Measurements from ENCODE around the gene KDM4C.

Gene KDM4C

GRCh38 chr9:6844267-6844666 lies 86.5 kb downstream of the KDM4C start:
- Histone ChIP-seq H3K9ac (no peak overlapping the region), H3K4me3 (ENCODE audit: low read depth, low read length) (no peak overlapping the region), H3K36me3 (ENCODE audit: control insufficient read depth, insufficient read depth, low read length) (no peaks in the 10 kb centered on the region), H3K4me2 (ENCODE audit: low read length) (no peak overlapping the region), H3K9me3 (ENCODE audit: control insufficient read depth, low read length) (no peaks in the 10 kb centered on the region), H3K79me2 (no peaks in the 10 kb centered on the region), H3K27me3 (ENCODE audit: control insufficient read depth, insufficient read depth, low read length) (no peaks in the 10 kb centered on the region), H3K4me1 (no peaks in the 10 kb centered on the region), H3K27ac (no peak overlapping the region), H2AFZ (no peak overlapping the region)
- TF ChIP-seq, protein P1, sequence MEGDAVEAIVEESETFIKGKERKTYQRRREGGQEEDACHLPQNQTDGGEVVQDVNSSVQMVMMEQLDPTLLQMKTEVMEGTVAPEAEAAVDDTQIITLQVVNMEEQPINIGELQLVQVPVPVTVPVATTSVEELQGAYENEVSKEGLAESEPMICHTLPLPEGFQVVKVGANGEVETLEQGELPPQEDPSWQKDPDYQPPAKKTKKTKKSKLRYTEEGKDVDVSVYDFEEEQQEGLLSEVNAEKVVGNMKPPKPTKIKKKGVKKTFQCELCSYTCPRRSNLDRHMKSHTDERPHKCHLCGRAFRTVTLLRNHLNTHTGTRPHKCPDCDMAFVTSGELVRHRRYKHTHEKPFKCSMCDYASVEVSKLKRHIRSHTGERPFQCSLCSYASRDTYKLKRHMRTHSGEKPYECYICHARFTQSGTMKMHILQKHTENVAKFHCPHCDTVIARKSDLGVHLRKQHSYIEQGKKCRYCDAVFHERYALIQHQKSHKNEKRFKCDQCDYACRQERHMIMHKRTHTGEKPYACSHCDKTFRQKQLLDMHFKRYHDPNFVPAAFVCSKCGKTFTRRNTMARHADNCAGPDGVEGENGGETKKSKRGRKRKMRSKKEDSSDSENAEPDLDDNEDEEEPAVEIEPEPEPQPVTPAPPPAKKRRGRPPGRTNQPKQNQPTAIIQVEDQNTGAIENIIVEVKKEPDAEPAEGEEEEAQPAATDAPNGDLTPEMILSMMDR (IDR thresholded peaks at IDR 0.05): no peak

- Histone ChIP-seq H3K4me1 (no peaks in the 10 kb centered on the region), H3K27ac (no peak overlapping the region), H3K4me2 (ENCODE audit: low read length) (no peak overlapping the region), H3K4me3 (ENCODE audit: low read depth, low read length) (no peak overlapping the region), H3K9me3 (ENCODE audit: control insufficient read depth, low read length) (no peaks in the 10 kb centered on the region), H3K9ac (no peak overlapping the region), H3K36me3 (ENCODE audit: control insufficient read depth, insufficient read depth, low read length) (no peaks in the 10 kb centered on the region), H2AFZ (no peak overlapping the region), H3K27me3 (ENCODE audit: control insufficient read depth, insufficient read depth, low read length) (no peaks in the 10 kb centered on the region), H3K79me2 (no peaks in the 10 kb centered on the region)
- TF ChIP-seq, protein P1 (IDR thresholded peaks at IDR 0.05): no peak
Observed at GRCh38 chr9:6845128-6845826, 87.5 kb downstream of the KDM4C start.

DNA sequence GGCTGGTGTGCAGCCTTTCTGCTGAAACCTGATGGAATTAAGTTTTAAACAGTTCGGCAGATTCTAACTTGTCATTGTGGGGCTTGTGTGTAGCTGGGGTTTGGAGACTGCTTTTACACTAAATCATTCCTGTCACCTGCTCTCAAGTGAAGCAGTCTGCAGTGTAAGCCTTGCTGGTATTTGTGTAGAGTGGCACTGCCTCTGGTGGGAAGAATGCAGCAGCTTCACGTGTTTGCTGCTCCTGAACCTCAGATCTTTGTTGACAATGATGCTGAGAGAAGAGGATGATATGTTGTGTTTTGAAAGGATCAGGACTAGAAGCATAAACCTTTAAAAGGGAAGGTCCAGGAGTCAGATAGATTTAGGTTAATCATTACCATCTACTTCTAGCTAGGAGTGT lies 88.1 kb downstream of the KDM4C start:
- Histone ChIP-seq H3K27ac (no peak overlapping the region), H2AFZ (no peak overlapping the region), H3K79me2 (no peaks in the 10 kb centered on the region), H3K9ac (no peak overlapping the region), H3K4me3 (ENCODE audit: low read depth, low read length) (no peak overlapping the region), H3K36me3 (ENCODE audit: control insufficient read depth, insufficient read depth, low read length) (no peaks in the 10 kb centered on the region), H3K27me3 (ENCODE audit: control insufficient read depth, insufficient read depth, low read length) (no peaks in the 10 kb centered on the region), H3K9me3 (ENCODE audit: control insufficient read depth, low read length) (no peaks in the 10 kb centered on the region), H3K4me2 (ENCODE audit: low read length) (no peak overlapping the region), H3K4me1 (no peaks in the 10 kb centered on the region)
- TF ChIP-seq, protein P1 (IDR thresholded peaks at IDR 0.05): peak; percentile 18

DNA sequence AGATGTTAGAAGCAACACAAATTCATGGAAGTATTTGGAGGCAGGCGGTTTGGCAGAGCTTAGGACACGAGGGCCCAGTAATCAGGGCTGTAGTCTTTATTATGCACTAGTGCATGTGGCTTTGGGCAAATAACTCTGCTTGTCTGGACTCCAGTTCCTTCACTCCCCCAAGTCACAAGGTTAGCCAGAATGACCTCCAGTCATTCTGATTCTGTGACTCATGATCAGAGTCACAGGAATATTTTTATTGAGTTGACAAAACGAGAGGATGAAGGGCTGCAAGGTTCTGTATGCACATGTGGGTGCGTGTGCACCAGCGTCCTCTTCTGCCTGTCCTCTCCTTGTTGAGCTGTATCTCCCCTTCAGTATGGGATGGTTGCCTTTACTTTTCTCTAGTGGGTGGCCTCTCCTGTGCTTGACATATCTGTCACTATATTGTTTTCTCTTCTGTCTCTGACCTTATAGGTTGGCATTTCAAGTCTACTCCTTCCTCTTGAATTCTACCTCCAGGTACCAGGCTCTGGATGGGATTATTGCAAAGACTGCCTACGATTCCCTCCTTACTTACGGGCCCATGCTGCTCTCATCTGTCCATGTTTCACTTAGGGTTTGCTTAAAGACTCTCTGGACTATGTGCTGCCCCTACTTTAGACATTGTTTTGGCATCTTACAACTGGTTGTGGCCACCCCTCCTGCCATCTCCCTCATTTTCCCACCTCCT lies 94.6 kb downstream of the KDM4C start:
- TF ChIP-seq, protein P1 (IDR thresholded peaks at IDR 0.05): no peak
- Histone ChIP-seq H3K79me2 (no peaks in the 10 kb centered on the region), H3K9me3 (ENCODE audit: control insufficient read depth, low read length) (no peaks in the 10 kb centered on the region), H3K27me3 (ENCODE audit: control insufficient read depth, insufficient read depth, low read length) (no peaks in the 10 kb centered on the region), H3K4me3 (ENCODE audit: low read depth, low read length) (no peak overlapping the region), H3K4me2 (ENCODE audit: low read length) (no peak overlapping the region), H2AFZ (no peak overlapping the region), H3K9ac (no peak overlapping the region), H3K27ac (no peak overlapping the region), H3K36me3 (ENCODE audit: control insufficient read depth, insufficient read depth, low read length) (no peaks in the 10 kb centered on the region), H3K4me1 (no peaks in the 10 kb centered on the region)

Measured in parathyroid adenoma (tissue), 2 donors.